GM18861 (cell line): ENCODE data around the gene USO1.

Source experiments
- ATAC-seq: cut with Tn5 transposase; IDR thresholded peaks from one replicate; pipeline ENCODE4 v1.9.1; 2021; ENCODE audit not compliant: unreplicated experiment

The USO1 gene

GRCh38 chr4:75834095-75834771 lies 109.9 kb downstream of the USO1 start:
- no peak for ATAC-seq

- ATAC-seq: no peak
These were observed 110.4 kb downstream of the USO1 start for GRCh38 chr4:75834772-75835154.

- no peak for ATAC-seq
These were observed 117.5 kb downstream of the USO1 start for GRCh38 chr4:75841641-75842520.

- ATAC-seq: no peak
These were observed 119.2 kb downstream of the USO1 start for GRCh38 chr4:75843596-75843995.

- ATAC-seq: no peak
These were observed 119.8 kb downstream of the USO1 start for GRCh38 chr4:75844151-75844662.

GRCh38 chr4:75845992-75846391 lies 121.6 kb downstream of the USO1 start:
- no peak for ATAC-seq

GRCh38 chr4:75848171-75848760 lies 123.9 kb downstream of the USO1 start:
- peak; percentile 62 for ATAC-seq

GRCh38 chr4:75848891-75849290 lies 124.5 kb downstream of the USO1 start:
- no peak for ATAC-seq

- no peak for ATAC-seq
These were observed 125.1 kb downstream of the USO1 start for GRCh38 chr4:75849461-75849860.

- ATAC-seq: no peak
These were observed 134.3 kb downstream of the USO1 start for GRCh38 chr4:75858721-75859120.

- no peak for ATAC-seq
These were observed 136.2 kb downstream of the USO1 start for GRCh38 chr4:75860606-75861005.
